H9 (cell line): ENCODE results near the gene CDC37. TPM values are rescaled to one million over a fixed set of nuclear protein-coding genes. Genes with fewer than 3 reads are reported as not detected.

ENCODE experiments used
- DNase-seq: peaks from one replicate; pipeline ENCODE4 v3.0.0-alpha.2; 2017
- H2AFZ ChIP-seq: one replicate; pipeline ENCODE4 v1.6.1; 2013; ENCODE audit warnings: mild to moderate bottlenecking, low read length, control low read depth, moderate library complexity
- H2AK5ac ChIP-seq: 2 replicates; pipeline ENCODE4 v1.6.1; 2013; ENCODE audit warnings: low read length, control low read depth, mixed read lengths; ENCODE audit not compliant: insufficient read length
- H2BK120ac ChIP-seq: one replicate; pipeline ENCODE4 v1.6.1; 2013; ENCODE audit warnings: low read depth, mild to moderate bottlenecking, low read length, control low read depth, inconsistent platforms; ENCODE audit not compliant: poor library complexity, severe bottlenecking
- H2BK12ac ChIP-seq: 2 replicates; pipeline ENCODE4 v1.6.1; 2013; ENCODE audit warnings: low read length, control low read depth, mixed read lengths, low read depth; ENCODE audit not compliant: insufficient read length
- H2BK15ac ChIP-seq: 2 replicates; pipeline ENCODE4 v1.6.1; 2013; ENCODE audit warnings: low read depth, low read length, control low read depth
- H2BK20ac ChIP-seq: one replicate; pipeline ENCODE4 v1.6.1; 2013; ENCODE audit warnings: low read depth, mild to moderate bottlenecking, low read length, control low read depth, inconsistent platforms; ENCODE audit not compliant: poor library complexity, severe bottlenecking
- H2BK5ac ChIP-seq: 2 replicates; pipeline ENCODE4 v1.6.1; 2013; ENCODE audit warnings: low read length, control low read depth, mixed read lengths; ENCODE audit not compliant: insufficient read length
- H3K14ac ChIP-seq: 2 replicates; pipeline ENCODE4 v1.6.1; 2013; ENCODE audit warnings: low read length, control low read depth; ENCODE audit not compliant: insufficient read depth
- H3K18ac ChIP-seq: 2 replicates; pipeline ENCODE4 v1.6.1; 2013; ENCODE audit warnings: low read depth, mild to moderate bottlenecking, mixed read lengths, low read length, control low read depth; ENCODE audit not compliant: insufficient read length
- H3K23ac ChIP-seq: 2 replicates; pipeline ENCODE4 v1.6.1; 2013; ENCODE audit warnings: low read length, control low read depth, mixed read lengths, low read depth; ENCODE audit not compliant: insufficient read length
- H3K23me2 ChIP-seq: 2 replicates; pipeline ENCODE4 v1.6.1; 2013; ENCODE audit warnings: low read depth, mild to moderate bottlenecking, mixed read lengths, low read length, control low read depth; ENCODE audit not compliant: insufficient read length, poor library complexity, severe bottlenecking
- H3K27ac ChIP-seq: 2 replicates; pipeline ENCODE4 v1.5.1; 2013; ENCODE audit warnings: low read length, control low read depth, mixed read lengths, low read depth; ENCODE audit not compliant: insufficient read length
- H3K27me3 ChIP-seq: 2 replicates; pipeline ENCODE4 v1.6.1; 2013; ENCODE audit warnings: low read length, control low read depth, inconsistent platforms; ENCODE audit not compliant: insufficient read depth
- H3K4ac ChIP-seq: 2 replicates; pipeline ENCODE4 v1.6.1; 2013; ENCODE audit warnings: low read depth, mild to moderate bottlenecking, control low read depth, inconsistent platforms, low read length, moderate library complexity
- H3K4me1 ChIP-seq: 2 replicates; pipeline ENCODE4 v1.6.1; 2013; ENCODE audit warnings: low read length, control low read depth, inconsistent platforms; ENCODE audit not compliant: insufficient read depth
- H3K4me2 ChIP-seq: 2 replicates; pipeline ENCODE4 v1.6.1; 2013; ENCODE audit warnings: low read length, control low read depth, mixed read lengths; ENCODE audit not compliant: insufficient read length, insufficient read depth
- H3K56ac ChIP-seq: 2 replicates; pipeline ENCODE4 v1.6.1; 2013; ENCODE audit warnings: low read depth, mild to moderate bottlenecking, mixed read lengths, low read length, control low read depth; ENCODE audit not compliant: insufficient read length
- H3K79me1 ChIP-seq: 2 replicates; pipeline ENCODE4 v1.6.1; 2013; ENCODE audit warnings: low read depth, mild to moderate bottlenecking, moderate library complexity, low read length, control low read depth, inconsistent platforms; ENCODE audit not compliant: insufficient read depth, poor library complexity, severe bottlenecking
- H3K79me2 ChIP-seq: 2 replicates; pipeline ENCODE4 v1.6.1; 2013; ENCODE audit warnings: low read length, control low read depth, inconsistent platforms; ENCODE audit not compliant: insufficient read depth
- H3K9ac ChIP-seq: 2 replicates; pipeline ENCODE4 v1.6.1; 2013; ENCODE audit warnings: low read length, control low read depth, mixed read lengths; ENCODE audit not compliant: insufficient read length; ENCODE audit errors: extremely low read depth
- H3K9me3 ChIP-seq: one replicate; pipeline ENCODE4 v1.6.1; 2013; ENCODE audit warnings: low read depth, low read length, inconsistent platforms; ENCODE audit not compliant: control insufficient read depth
- H3T11ph ChIP-seq: one replicate; pipeline ENCODE4 v1.6.1; 2013; ENCODE audit warnings: mild to moderate bottlenecking, low read length, control low read depth, inconsistent platforms
- H4K20me1 ChIP-seq: one replicate; pipeline ENCODE4 v1.6.1; 2013; ENCODE audit not compliant: control insufficient read depth, insufficient read length, insufficient read depth
- H4K5ac ChIP-seq: 2 replicates; pipeline ENCODE4 v1.6.1; 2013; ENCODE audit warnings: low read depth, mild to moderate bottlenecking, mixed read lengths, low read length, control low read depth; ENCODE audit not compliant: insufficient read length
- H4K8ac ChIP-seq: replicated peaks from 2 replicates; pipeline ENCODE4 v1.6.1; 2013; ENCODE audit warnings: low read length, control low read depth, mixed read lengths, low read depth; ENCODE audit not compliant: insufficient read length
- H4K91ac ChIP-seq: 2 replicates; pipeline ENCODE4 v1.6.1; 2013; ENCODE audit warnings: low read depth, mild to moderate bottlenecking, moderate library complexity, mixed read lengths, low read length, control low read depth; ENCODE audit not compliant: insufficient read length
- H3K27ac Mint-ChIP-seq, 3 experiments: 2 replicates in 2 of 3; 3 replicates in 1 of 3; pipeline ENCODE4 v1.8.0; 2020 to 2021; ENCODE audit warnings: mixed read lengths in 3 of 3, mild to moderate bottlenecking in 1 of 3, moderate library complexity in 1 of 3
- H3K27me3 Mint-ChIP-seq: 2 replicates; pipeline ENCODE4 v1.8.0; 2021; ENCODE audit warnings: low read depth, mild to moderate bottlenecking, moderate library complexity, mixed read lengths
- H3K36me3 Mint-ChIP-seq, 3 experiments: 2 replicates in 2 of 3; 3 replicates in 1 of 3; pipeline ENCODE4 v1.8.0; 2020 to 2021; ENCODE audit warnings: low read depth in 3 of 3, mixed read lengths in 3 of 3; ENCODE audit not compliant: insufficient read depth in 1 of 3
- H3K4me1 Mint-ChIP-seq, 2 experiments: 2 replicates each; pipeline ENCODE4 v1.8.0; 2020; ENCODE audit warnings: mixed read lengths in 2 of 2
- H3K4me3 Mint-ChIP-seq, 2 experiments: 2 replicates in 1 of 2; 3 replicates in 1 of 2; pipeline ENCODE4 v1.8.0; 2020 to 2021; ENCODE audit warnings: mild to moderate bottlenecking in 2 of 2, mixed read lengths in 2 of 2, moderate library complexity in 1 of 2
- H3K9me3 Mint-ChIP-seq, 2 experiments: 2 replicates in 1 of 2; 3 replicates in 1 of 2; pipeline ENCODE4 v1.8.0; 2020; ENCODE audit warnings: mild to moderate bottlenecking in 2 of 2, mixed read lengths in 2 of 2, moderate library complexity in 1 of 2
- WGBS: extraction: QIAGEN DNeasy Blood & Tissue Kit; methylation state at CpG from one replicate; pipeline ENCODE4 v1.1.7; 2013; ENCODE audit warnings: missing lambda C conversion rate, low lambda C conversion rate, mixed read lengths; ENCODE audit not compliant: insufficient read length; ENCODE audit errors: extremely low coverage; 5-methylcytosine and 5-hydroxymethylcytosine counted together
- total RNA-seq: library from RNA; stranded (reverse); gene quantifications from 2 replicates; pipeline ENCODE4 v1.2.1, GENCODE V29; 2021
- TF ChIP-seq, protein P1 (sequence below): fragments of 200-600 bp; sonication (generic); conservative IDR thresholded peaks from 3 replicates; pipeline ENCODE4 v1.8.0; 2021; ENCODE audit warnings: antibody characterized with exemption, mild to moderate bottlenecking

CDC37 gene
- total RNA-seq, 1 experiment from 2014 or later = 155 TPM

DNA sequence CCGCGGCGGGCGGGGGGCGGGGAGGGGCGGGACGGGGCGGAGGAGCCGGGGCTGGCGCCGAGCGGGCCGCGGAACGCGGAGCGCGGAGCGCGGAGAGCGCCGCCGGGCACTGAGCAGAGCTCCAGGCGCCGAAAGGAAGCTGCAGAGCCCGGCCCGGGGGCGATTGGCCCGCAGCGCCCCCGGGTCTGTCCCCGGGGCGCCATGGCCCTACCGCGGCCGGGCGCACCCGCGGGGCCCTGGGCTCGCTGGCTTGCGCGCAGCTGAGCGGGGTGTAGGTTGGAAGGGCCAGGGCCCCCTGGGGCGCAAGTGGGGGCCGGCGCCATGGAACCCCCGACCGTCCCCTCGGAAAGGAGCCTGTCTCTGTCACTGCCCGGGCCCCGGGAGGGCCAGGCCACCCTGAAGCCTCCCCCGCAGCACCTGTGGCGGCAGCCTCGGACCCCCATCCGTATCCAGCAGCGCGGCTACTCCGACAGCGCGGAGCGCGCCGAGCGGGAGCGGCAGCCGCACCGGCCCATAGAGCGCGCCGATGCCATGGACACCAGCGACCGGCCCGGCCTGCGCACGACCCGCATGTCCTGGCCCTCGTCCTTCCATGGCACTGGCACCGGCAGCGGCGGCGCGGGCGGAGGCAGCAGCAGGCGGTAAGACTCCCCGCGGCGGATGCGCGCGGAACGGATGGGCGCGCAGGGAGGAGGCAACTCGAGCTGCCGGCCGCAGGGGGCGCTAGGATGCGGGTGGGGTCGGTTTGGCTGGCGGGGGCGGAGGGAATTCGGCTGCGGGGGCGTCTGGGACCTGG lies 17.3 kb upstream of the CDC37 start, which contains the start of gene PDE4A:
TSS of gene PDE4A (plus strand) at position 95 of the 796 bp plus-strand sequence. CDS start at position 322, 227 bp downstream.
- Histone ChIP-seq H4K91ac (no peak within 1 kb of the TSS), H2BK20ac (no peak within 1 kb of the TSS), H3K23me2 (peaks cover 18% of the 10 kb centered on the region), H2BK12ac (no peak within 1 kb of the TSS), H2AFZ (no peak within 1 kb of the TSS), H4K8ac (no peak within 1 kb of the TSS), H3K14ac (no peak within 1 kb of the TSS), H3K4me2 (peak within 1 kb of the TSS; percentile 80), H2BK5ac (no peak within 1 kb of the TSS), H3K79me1 (no peaks in the 10 kb centered on the region), H3K4ac (no peak within 1 kb of the TSS), H3K18ac (no peak within 1 kb of the TSS), H3K9ac (no peak within 1 kb of the TSS), H3K9me3 (no peaks in the 10 kb centered on the region), H3K4me1 (peaks cover 2% of the 10 kb centered on the region; the same call in 1 of the 2 replicates), H2BK120ac (no peak within 1 kb of the TSS), H3K79me2 (no peaks in the 10 kb centered on the region), H4K5ac (no peak within 1 kb of the TSS), H3K56ac (no peak within 1 kb of the TSS), H3K27ac (no peak within 1 kb of the TSS), H3K27me3 (peaks cover 55% of the 10 kb centered on the region), H3T11ph (no peak within 1 kb of the TSS), H2BK15ac (no peak within 1 kb of the TSS), H3K23ac (no peak within 1 kb of the TSS), H4K20me1 (no peaks in the 10 kb centered on the region), H2AK5ac (no peak within 1 kb of the TSS)
- Mint-ChIP-seq H3K27me3 (peaks cover 93% of the 10 kb centered on the region), H3K9me3 (no peaks in the 10 kb centered on the region; a peak in 1 of 5 replicates), H3K4me3 (peak within 1 kb of the TSS; percentile 68 to 83), H3K36me3 (no peaks in the 10 kb centered on the region), H3K4me1 (peaks cover 33 to 44% of the 10 kb centered on the region in 2 experiments), H3K27ac (peak within 1 kb of the TSS in 1 of 3 experiments; percentile 0; a peak in 2 of 7 replicates)
- no CpG with 5 or more reads among the region's 104 CpGs for WGBS
- DNase-seq = peak; percentile 57
- TF ChIP-seq, protein P1, sequence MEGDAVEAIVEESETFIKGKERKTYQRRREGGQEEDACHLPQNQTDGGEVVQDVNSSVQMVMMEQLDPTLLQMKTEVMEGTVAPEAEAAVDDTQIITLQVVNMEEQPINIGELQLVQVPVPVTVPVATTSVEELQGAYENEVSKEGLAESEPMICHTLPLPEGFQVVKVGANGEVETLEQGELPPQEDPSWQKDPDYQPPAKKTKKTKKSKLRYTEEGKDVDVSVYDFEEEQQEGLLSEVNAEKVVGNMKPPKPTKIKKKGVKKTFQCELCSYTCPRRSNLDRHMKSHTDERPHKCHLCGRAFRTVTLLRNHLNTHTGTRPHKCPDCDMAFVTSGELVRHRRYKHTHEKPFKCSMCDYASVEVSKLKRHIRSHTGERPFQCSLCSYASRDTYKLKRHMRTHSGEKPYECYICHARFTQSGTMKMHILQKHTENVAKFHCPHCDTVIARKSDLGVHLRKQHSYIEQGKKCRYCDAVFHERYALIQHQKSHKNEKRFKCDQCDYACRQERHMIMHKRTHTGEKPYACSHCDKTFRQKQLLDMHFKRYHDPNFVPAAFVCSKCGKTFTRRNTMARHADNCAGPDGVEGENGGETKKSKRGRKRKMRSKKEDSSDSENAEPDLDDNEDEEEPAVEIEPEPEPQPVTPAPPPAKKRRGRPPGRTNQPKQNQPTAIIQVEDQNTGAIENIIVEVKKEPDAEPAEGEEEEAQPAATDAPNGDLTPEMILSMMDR = peak; percentile 70
